GM03348 (cell line): ENCODE measurements around the gene USP25.
"Not testable (repeated sequence)": the region's sequence is repeated elsewhere in the genome, so short reads cannot be mapped to it uniquely, and the experiment has no call there.

ENCODE experiments used
- DNase-seq: peaks from one replicate; pipeline ENCODE4 v3.0.0; 2012; ENCODE audit warnings: low spot score

USP25 gene

GRCh38 chr21:15731243-15731613 lies 1.4 kb downstream of the USP25 start:
- DNase-seq = no peak

- DNase-seq = no peak
These were observed 2.7 kb downstream of the USP25 start for GRCh38 chr21:15732290-15732995.

DNA sequence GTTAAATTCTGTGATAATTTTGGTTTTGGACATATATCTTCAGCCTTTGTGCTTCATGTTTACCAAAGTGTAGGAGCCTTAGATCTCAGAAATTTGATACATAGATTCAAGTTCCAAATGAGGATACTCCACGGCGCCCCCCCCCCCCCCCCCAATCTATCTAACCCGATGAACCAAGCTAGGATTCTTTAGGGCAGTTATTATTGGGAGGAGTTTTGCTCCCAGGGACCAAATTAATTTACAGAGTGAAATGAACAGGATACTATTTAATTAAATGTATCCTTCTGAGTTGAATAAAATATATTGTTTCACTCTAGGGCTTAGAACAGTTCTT lies 3.2 kb downstream of the USP25 start:
- no peak for DNase-seq

GRCh38 chr21:15735409-15735808 lies 5.6 kb downstream of the USP25 start:
- DNase-seq = no peak

- DNase-seq = not testable (repeated sequence)
These were observed 6.1 kb downstream of the USP25 start for GRCh38 chr21:15735931-15736330.

DNA sequence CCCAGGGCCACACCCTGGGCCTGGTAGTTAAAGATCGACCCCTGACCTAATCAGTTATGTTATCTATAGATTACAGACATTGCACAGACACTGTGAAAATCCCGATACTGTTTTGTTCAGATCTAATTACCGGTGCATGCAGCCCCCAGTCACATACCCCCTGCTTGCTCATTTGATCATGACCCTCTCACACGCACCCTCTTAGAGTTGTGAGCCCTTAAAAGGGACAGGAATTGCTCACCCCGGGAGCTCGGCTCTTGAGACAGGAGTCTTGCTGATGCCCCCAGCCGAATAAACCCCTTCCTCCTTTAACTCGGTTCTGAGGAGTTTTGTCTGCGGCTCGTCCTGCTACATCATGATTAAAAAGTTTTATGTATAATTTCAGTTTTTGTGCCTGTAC lies 9.0 kb downstream of the USP25 start:
- not testable (repeated sequence) for DNase-seq

DNA sequence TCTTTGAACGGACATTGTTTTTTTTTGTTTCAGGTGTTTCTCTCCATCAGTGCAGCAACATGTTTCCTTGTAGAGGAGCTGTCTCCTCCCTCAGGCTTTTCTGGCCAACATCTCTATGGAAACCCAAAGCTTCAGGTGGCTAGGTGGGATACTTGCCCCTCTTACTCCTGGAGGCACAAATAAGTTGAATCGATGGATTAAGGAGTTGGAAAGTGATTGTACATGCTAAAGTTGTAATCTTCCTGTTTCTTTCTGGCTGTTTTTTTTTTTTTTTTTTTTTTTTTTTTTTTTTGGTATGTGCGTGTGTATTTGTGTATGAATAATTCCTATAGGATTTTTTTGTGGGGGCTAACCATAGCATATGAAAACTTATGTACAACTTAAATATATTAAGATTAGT lies 10.6 kb downstream of the USP25 start:
- DNase-seq = no peak

- peak; percentile 31 for DNase-seq
These were observed 11.7 kb downstream of the USP25 start for GRCh38 chr21:15741510-15741909.

DNA sequence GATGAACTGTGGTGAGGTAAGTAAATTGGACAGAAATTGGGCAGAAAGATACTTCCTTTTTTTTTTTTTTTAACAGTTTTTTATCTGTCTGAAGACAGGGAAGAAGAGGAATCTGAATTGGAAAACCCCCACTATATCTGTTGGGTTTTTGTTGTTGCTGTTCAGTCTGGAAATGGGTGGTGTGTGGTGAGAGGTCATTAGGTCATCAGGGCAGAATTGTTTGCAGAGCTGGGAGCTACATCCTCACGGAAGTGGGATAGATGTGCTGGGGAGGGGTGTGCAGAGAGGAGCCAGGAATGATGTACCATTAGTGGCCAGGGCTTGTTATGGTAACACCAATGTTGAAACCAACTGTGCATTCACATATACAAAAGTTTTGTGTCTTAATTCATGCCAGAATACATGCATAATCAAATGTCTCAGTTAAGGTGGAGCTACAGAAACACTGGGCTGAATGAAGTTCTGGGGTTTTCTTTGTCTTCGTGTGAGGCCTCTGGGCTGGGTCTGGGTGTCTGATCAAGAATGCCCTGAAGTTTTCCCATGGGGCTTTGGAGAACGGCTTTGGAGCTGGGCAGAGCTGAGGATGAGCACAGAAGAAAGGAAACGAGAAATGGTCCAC lies 12.4 kb downstream of the USP25 start:
- DNase-seq = no peak

GRCh38 chr21:15742694-15743093 lies 12.9 kb downstream of the USP25 start:
- no peak for DNase-seq

DNA sequence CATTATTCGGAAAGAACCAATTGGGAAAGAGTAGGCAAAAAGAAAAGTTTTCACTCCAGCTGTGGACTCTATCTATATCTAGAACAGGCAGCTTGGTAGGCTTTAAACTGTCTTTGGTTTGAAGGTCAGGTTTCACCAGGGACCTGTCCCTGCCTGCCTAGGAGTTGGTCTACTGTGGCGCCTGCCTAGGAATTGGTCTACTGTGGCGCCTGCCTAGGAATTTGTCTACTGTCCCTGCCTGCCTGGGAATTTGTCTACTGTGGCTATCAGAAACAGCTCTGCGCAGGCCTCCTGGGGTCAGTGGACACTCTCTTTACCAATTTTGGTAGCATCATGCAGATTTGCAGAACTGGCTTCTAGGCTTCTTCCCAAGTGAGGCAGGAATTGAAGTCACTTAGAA lies 13.8 kb downstream of the USP25 start:
- DNase-seq = no peak

- no peak for DNase-seq
These were observed 15.1 kb downstream of the USP25 start for GRCh38 chr21:15744926-15745325.

- DNase-seq = no peak
These were observed 18.8 kb downstream of the USP25 start for GRCh38 chr21:15748586-15748985.

DNA sequence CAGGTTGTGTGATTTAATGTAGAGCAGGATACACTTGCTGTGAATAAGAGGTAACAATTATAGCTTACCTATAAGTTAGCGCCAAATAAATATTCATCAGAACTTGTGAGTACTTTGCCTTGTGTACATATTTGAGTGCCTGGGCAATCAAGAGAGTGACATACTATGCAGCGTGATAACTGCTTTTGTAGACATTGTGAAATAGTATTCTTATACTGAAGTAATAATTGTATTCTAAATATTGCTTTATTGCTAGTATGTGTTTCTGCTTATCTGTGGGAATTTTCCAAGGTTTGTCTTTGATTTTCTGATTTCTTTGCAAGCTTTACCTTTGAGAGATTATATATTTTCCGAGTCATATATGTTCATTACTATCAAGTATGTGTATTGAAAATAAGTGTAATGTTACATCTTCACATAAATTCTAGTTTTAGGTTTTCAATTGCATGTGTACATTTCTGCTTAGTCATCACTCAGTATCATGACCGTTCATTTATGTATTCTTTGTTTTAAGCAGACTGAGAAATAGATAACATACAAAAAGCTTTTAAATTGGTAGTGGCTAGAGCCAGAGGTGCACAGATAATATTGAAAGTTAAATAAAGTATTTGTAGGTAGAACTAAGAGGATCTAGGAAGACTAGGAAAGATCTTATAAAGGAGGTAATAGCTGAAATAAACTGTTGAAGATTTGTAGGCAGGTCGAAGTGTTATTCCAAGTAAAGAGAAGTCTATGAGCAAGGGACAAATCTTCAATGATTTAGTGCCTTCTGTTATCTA lies 19.5 kb downstream of the USP25 start:
- no peak for DNase-seq

GRCh38 chr21:15749861-15750159 lies 20.0 kb downstream of the USP25 start:
- no peak for DNase-seq

GRCh38 chr21:15751037-15751436 lies 21.3 kb downstream of the USP25 start:
- no peak for DNase-seq

- DNase-seq = no peak
These were observed 21.8 kb downstream of the USP25 start for GRCh38 chr21:15751546-15751945.

DNA sequence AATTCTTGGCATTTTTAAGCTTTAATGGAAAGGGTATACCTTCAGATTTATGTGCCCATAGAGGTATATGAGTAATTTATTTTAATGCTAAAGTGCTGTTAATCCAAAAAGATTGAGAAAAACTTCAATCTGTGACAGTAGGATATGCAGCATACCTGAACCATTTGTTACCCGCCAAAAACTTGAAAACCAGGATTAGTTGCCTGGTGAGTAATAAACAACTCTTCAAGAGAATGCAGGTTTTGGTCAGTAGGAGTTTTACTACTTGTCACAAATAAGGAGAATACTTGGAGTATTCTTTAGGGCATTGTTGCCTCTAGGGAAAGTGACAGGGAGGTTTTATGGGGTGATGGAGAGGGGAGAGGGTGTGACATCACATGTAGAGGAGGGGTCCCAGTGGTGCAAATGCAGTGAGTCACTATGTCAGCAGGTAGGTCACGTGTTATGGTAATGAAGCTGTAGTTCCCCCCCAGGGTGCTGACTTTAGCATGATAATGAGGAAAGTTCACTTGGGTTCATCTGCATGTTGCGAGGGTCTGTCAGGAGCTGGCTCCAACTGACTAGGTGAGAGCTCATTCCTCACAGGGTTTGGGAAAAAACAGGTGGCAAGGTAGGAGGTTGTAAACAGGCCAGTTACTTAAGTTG lies 23.1 kb downstream of the USP25 start:
- no peak for DNase-seq

GRCh38 chr21:15753741-15754140 lies 24.0 kb downstream of the USP25 start:
- no peak for DNase-seq

GRCh38 chr21:15754640-15755039 lies 24.9 kb downstream of the USP25 start:
- no peak for DNase-seq

DNA sequence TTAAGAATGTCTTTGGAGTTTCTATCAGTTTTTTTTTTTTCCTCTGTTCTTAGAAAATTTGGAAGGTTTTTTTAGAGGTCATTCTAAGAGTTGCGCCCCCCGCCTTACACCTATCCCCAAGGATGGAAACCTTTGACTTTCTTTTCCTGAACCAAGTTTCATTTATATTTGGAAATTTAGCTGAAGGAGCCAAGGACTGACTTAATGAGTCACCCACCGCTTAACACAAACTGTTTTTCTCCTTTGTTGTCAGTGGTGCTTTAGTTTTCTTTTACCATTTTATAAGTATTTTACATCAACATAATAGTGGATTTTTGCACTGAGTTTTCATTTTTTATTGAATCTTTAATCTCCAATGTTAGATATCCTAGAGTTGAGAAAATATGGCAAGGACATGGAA lies 25.3 kb downstream of the USP25 start:
- DNase-seq = no peak

GRCh38 chr21:15759469-15759868 lies 29.7 kb downstream of the USP25 start:
- DNase-seq = no peak

DNA sequence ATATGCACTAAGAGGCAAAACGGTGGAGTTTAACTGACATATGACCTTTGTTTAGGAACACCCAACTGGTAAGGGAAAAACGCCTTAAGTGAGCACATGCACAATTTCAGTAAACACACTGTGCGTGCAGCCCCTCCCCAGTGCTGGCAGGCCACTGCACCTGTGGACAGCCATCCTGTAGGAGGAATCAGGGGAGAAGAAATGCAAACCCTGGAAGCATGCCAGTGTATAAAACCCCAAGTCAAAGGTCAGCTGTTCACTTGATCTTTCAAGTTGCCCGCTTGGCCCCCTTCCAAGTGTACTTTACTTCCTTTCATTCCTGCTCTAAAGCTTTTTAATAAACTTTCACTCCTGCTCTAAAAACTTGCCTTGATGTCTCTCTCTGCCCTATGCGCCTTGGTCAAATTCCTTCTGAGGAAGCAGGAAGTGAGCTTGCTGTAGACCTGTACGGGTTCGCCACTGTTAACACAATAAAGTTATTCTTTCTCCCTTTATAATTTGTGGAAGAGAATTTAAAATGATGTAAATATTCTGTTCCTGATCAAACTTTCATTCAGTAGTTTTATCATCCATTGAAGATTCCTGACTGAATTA lies 31.8 kb downstream of the USP25 start:
- DNase-seq = no peak
